GM20431 (cell line): ENCODE measurements around the gene HAND1.

Experiments used
- in situ Hi-C: fragments of 300-500 bp; cut with MseI, MboI; formaldehyde crosslinking; loops from one replicate; pipeline ENCODE4 v1.15.0; 2020; ENCODE audit warnings: low sequenced_read_pairs; ENCODE audit not compliant: unreplicated experiment

Gene HAND1

GRCh38 chr5:154429341-154429740 lies 48.7 kb downstream of the HAND1 start:
- in situ Hi-C loops, result no loop called here

- in situ Hi-C loops, result no loop called here
Measured at GRCh38 chr5:154428208-154428607, 49.8 kb downstream of the HAND1 start.
